GM23338 (cell line): ENCODE results near the gene PROX1.

Experiments
- CREB1 ChIP-seq: fragments of 250-450 bp; sonication (Bioruptor Pico); IDR thresholded peaks from 2 replicates; pipeline ENCODE4 v1.5.0; 2020; ENCODE audit warnings: low read depth, mild to moderate bottlenecking, moderate library complexity
- EZH2 ChIP-seq: fragments of 200-600 bp; sonication (generic); IDR thresholded peaks from one replicate; pipeline ENCODE4 v1.8.0; 2017; ENCODE audit warnings: antibody characterized with exemption, mild to moderate bottlenecking, low read depth; ENCODE audit not compliant: unreplicated experiment
- EZH2phosphoT487 ChIP-seq: fragments of 200-600 bp; sonication (generic); IDR thresholded peaks from one replicate; pipeline ENCODE4 v1.8.1; 2018; ENCODE audit warnings: antibody characterized with exemption; ENCODE audit not compliant: unreplicated experiment
- POLR2AphosphoS5 ChIP-seq: IDR thresholded peaks from 2 replicates; pipeline ENCODE4 v1.6.1; 2016; ENCODE audit warnings: antibody characterized with exemption, low read depth
- ZNF114 ChIP-seq: fragments of 250-450 bp; sonication (Bioruptor Pico); IDR thresholded peaks from 2 replicates; pipeline ENCODE4 v1.5.0; 2020; ENCODE audit warnings: mild to moderate bottlenecking, moderate library complexity
- ZNF331 ChIP-seq: fragments of 250-450 bp; sonication (Bioruptor Pico); IDR thresholded peaks from 2 replicates; pipeline ENCODE4 v1.5.0; 2020; ENCODE audit warnings: low read depth, mild to moderate bottlenecking, moderate library complexity
- TF ChIP-seq, protein P1 (sequence below), 2 experiments: fragments of 200-600 bp in 1 of 2; sonication (generic) in 1 of 2; conservative IDR thresholded peaks; 2 replicates each; pipeline versions ENCODE4 v1.5.1 to v1.6.1; 2016 to 2017; ENCODE audit warnings: antibody characterized with exemption in 2 of 2, low read depth in 2 of 2, mild to moderate bottlenecking in 2 of 2, moderate library complexity in 1 of 2
- TF ChIP-seq, protein P2 (sequence below): IDR thresholded peaks from one replicate; pipeline ENCODE4 v1.6.1; 2018; ENCODE audit warnings: antibody characterized with exemption; ENCODE audit not compliant: unreplicated experiment
- TF ChIP-seq, protein P3 (sequence below): IDR thresholded peaks from 2 replicates; pipeline ENCODE4 v1.6.1; 2016; ENCODE audit warnings: antibody characterized with exemption

DNA sequence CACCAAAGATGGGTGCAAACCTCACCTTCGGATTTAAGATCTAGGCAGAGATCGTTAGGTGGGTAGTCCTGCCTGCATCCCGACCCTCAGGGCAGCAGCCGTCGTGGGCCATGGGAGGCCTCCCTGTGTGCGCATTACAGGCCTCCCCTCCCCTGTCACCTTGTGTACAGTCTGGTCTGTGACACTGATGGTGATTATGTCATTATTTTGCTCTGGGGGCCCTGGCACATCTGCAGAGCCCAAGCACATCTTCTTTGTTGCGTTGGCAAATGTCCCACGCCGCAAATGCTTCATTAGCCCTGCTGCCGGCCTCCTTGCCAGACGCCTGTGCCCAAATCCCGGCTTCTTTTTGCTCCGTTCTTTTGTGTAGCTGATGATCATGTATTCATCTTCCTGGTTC, 31.7 kb downstream of the PROX1 start:
- TF ChIP-seq, protein P1, sequence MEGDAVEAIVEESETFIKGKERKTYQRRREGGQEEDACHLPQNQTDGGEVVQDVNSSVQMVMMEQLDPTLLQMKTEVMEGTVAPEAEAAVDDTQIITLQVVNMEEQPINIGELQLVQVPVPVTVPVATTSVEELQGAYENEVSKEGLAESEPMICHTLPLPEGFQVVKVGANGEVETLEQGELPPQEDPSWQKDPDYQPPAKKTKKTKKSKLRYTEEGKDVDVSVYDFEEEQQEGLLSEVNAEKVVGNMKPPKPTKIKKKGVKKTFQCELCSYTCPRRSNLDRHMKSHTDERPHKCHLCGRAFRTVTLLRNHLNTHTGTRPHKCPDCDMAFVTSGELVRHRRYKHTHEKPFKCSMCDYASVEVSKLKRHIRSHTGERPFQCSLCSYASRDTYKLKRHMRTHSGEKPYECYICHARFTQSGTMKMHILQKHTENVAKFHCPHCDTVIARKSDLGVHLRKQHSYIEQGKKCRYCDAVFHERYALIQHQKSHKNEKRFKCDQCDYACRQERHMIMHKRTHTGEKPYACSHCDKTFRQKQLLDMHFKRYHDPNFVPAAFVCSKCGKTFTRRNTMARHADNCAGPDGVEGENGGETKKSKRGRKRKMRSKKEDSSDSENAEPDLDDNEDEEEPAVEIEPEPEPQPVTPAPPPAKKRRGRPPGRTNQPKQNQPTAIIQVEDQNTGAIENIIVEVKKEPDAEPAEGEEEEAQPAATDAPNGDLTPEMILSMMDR (conservative IDR thresholded peaks at IDR 0.05; ENCODE audit: low read depth in 2 of 2), result no peak
- TF ChIP-seq EZH2 (no peak), EZH2phosphoT487 (no peak), POLR2AphosphoS5 (no peak), CREB1 (CRISPR knock-in tag) (no peak), ZNF114 (CRISPR knock-in tag) (no peak), ZNF331 (no peak)
- TF ChIP-seq, protein P2, sequence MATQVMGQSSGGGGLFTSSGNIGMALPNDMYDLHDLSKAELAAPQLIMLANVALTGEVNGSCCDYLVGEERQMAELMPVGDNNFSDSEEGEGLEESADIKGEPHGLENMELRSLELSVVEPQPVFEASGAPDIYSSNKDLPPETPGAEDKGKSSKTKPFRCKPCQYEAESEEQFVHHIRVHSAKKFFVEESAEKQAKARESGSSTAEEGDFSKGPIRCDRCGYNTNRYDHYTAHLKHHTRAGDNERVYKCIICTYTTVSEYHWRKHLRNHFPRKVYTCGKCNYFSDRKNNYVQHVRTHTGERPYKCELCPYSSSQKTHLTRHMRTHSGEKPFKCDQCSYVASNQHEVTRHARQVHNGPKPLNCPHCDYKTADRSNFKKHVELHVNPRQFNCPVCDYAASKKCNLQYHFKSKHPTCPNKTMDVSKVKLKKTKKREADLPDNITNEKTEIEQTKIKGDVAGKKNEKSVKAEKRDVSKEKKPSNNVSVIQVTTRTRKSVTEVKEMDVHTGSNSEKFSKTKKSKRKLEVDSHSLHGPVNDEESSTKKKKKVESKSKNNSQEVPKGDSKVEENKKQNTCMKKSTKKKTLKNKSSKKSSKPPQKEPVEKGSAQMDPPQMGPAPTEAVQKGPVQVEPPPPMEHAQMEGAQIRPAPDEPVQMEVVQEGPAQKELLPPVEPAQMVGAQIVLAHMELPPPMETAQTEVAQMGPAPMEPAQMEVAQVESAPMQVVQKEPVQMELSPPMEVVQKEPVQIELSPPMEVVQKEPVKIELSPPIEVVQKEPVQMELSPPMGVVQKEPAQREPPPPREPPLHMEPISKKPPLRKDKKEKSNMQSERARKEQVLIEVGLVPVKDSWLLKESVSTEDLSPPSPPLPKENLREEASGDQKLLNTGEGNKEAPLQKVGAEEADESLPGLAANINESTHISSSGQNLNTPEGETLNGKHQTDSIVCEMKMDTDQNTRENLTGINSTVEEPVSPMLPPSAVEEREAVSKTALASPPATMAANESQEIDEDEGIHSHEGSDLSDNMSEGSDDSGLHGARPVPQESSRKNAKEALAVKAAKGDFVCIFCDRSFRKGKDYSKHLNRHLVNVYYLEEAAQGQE, result no peak
- TF ChIP-seq, protein P3, sequence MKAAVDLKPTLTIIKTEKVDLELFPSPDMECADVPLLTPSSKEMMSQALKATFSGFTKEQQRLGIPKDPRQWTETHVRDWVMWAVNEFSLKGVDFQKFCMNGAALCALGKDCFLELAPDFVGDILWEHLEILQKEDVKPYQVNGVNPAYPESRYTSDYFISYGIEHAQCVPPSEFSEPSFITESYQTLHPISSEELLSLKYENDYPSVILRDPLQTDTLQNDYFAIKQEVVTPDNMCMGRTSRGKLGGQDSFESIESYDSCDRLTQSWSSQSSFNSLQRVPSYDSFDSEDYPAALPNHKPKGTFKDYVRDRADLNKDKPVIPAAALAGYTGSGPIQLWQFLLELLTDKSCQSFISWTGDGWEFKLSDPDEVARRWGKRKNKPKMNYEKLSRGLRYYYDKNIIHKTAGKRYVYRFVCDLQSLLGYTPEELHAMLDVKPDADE, result no peak
